Lower leg skin (tissue), 4 donors: ENCODE data around the gene CLTCL1. TPM values are rescaled to one million over a fixed set of nuclear protein-coding genes. Genes with fewer than 3 reads are reported as not detected.

Experiments
- DNase-seq, 2 donors: peaks; one replicate each; pipeline ENCODE4 v3.0.0-alpha.2; 2019; ENCODE audit warnings: low spot score in 2 of 2
- H3K4me3 ChIP-seq: fragments of 200-600 bp; sonication (generic); 2 replicates; pipeline ENCODE4 v1.5.1; 2017; ENCODE audit warnings: mild to moderate bottlenecking, low read depth; ENCODE audit not compliant: poor library complexity, severe bottlenecking
- CTCF ChIP-seq, 3 donors: fragments of 450-650 bp; IDR thresholded peaks; one replicate each; pipeline ENCODE4 v1.5.1; 2016; ENCODE audit warnings: antibody characterized with exemption in 3 of 3, mild to moderate bottlenecking in 3 of 3, moderate library complexity in 2 of 3
- POLR2A ChIP-seq, 2 donors: fragments of 450-650 bp; IDR thresholded peaks; one replicate each; pipeline ENCODE4 v1.6.1; 2016 to 2017; ENCODE audit warnings: antibody characterized with exemption in 2 of 2, mild to moderate bottlenecking in 1 of 2, moderate library complexity in 1 of 2
- WGBS, 2 donors: methylation state at CpG; one replicate each; pipeline ENCODE4 v1.1.5; 2018; 5-methylcytosine and 5-hydroxymethylcytosine counted together
- intact Hi-C: fragments of 100-400 bp; cut with DNase I; formaldehyde crosslinking; loops from one replicate; pipeline ENCODE4 v1.15.0; 2023; ENCODE audit warnings: low total_unique reads
- total RNA-seq, 4 donors: library from RNA; depleted of rRNA; stranded (reverse); fragments of >200 nt; gene quantifications; one replicate each; pipeline ENCODE4 v1.1.0, GENCODE V29; 2016

Gene CLTCL1
- total RNA-seq, 4 donors from 2014 or later = 4.0 to 9.6 (median 7.6) TPM

GRCh38 chr22:19224985-19225384 lies 66.5 kb downstream of the CLTCL1 start:
- H3K4me3 ChIP-seq = no peak overlapping the region
- DNase-seq = no peak
- 93 to 96% methylated on average over 7 of the region's 7 CpGs for WGBS, 2 donors
- intact Hi-C loops = no loop called here
- no peak for TF ChIP-seq POLR2A (IDR thresholded peaks at IDR 0.05)
- TF ChIP-seq CTCF (IDR thresholded peaks at IDR 0.05) = no peak

- DNase-seq = no peak
- TF ChIP-seq POLR2A (IDR thresholded peaks at IDR 0.05) (no peak), CTCF (IDR thresholded peaks at IDR 0.05) (no peak)
- WGBS, 2 donors = 87 to 96% methylated on average over 5 of the region's 5 CpGs
- no peak overlapping the region for H3K4me3 ChIP-seq
- intact Hi-C loops = no loop called here
Measured at GRCh38 chr22:19224557-19224956, 67.0 kb downstream of the CLTCL1 start.

GRCh38 chr22:19223617-19224016 lies 67.9 kb downstream of the CLTCL1 start:
- 81% methylated on average over 6 of the region's 6 CpGs for WGBS, 2 donors
- intact Hi-C loops = no loop called here
- no peak overlapping the region for H3K4me3 ChIP-seq
- TF ChIP-seq POLR2A (IDR thresholded peaks at IDR 0.05) (no peak), CTCF (IDR thresholded peaks at IDR 0.05) (no peak)
- no peak for DNase-seq

- H3K4me3 ChIP-seq = no peak overlapping the region
- TF ChIP-seq POLR2A (IDR thresholded peaks at IDR 0.05) (no peak), CTCF (IDR thresholded peaks at IDR 0.05) (no peak)
- 90% methylated on average over 9 of the region's 9 CpGs for WGBS, 2 donors
- intact Hi-C loops = no loop called here
- peak in 1 of 2 donors; percentile 36 for DNase-seq
Measured at GRCh38 chr22:19223110-19223509, 68.4 kb downstream of the CLTCL1 start.

GRCh38 chr22:19222242-19223005 lies 69.1 kb downstream of the CLTCL1 start:
- DNase-seq = peak in 1 of 2 donors; percentile 49
- H3K4me3 ChIP-seq = no peak overlapping the region
- intact Hi-C loops = no loop called here
- TF ChIP-seq POLR2A (IDR thresholded peaks at IDR 0.05) (no peak), CTCF (IDR thresholded peaks at IDR 0.05) (no peak)
- 93 to 94% methylated on average over 11 of the region's 11 CpGs for WGBS, 2 donors

- DNase-seq = no peak
- WGBS, 2 donors = 88 to 90% methylated on average over 3 of the region's 3 CpGs
- intact Hi-C loops = no loop called here
- no peak for TF ChIP-seq POLR2A (IDR thresholded peaks at IDR 0.05)
- TF ChIP-seq CTCF (IDR thresholded peaks at IDR 0.05) = no peak
- H3K4me3 ChIP-seq = no peak overlapping the region
Measured at GRCh38 chr22:19220867-19221266, 70.7 kb downstream of the CLTCL1 start.
